Neural crest cell (in vitro differentiated cells): ENCODE measurements around the gene CDH23. TPM values are rescaled to one million over a fixed set of nuclear protein-coding genes. Genes with fewer than 3 reads are reported as not detected.

ENCODE experiments used
- DNase-seq: peaks from one replicate; pipeline ENCODE4 v3.0.0; 2021; ENCODE audit warnings: low read depth, mixed read lengths, low spot score
- H3K27ac Mint-ChIP-seq: one replicate; pipeline ENCODE4 v1.8.0; 2021; ENCODE audit warnings: mild to moderate bottlenecking, mixed read lengths; ENCODE audit not compliant: unreplicated experiment
- H3K27me3 Mint-ChIP-seq: 2 replicates; pipeline ENCODE4 v1.8.0; 2021; ENCODE audit warnings: low read depth, mild to moderate bottlenecking, mixed read lengths
- H3K36me3 Mint-ChIP-seq: 2 replicates; pipeline ENCODE4 v1.8.0; 2021; ENCODE audit warnings: low read depth, mild to moderate bottlenecking, mixed read lengths
- H3K4me1 Mint-ChIP-seq: 2 replicates; pipeline ENCODE4 v1.8.0; 2021; ENCODE audit warnings: mixed read lengths
- H3K4me3 Mint-ChIP-seq: one replicate; pipeline ENCODE4 v1.8.0; 2021; ENCODE audit warnings: mild to moderate bottlenecking, mixed read lengths
- H3K9me3 Mint-ChIP-seq: 2 replicates; pipeline ENCODE4 v1.8.0; 2021; ENCODE audit warnings: mixed read lengths
- CTCF ChIP-seq: fragments of 200-600 bp; sonication (generic); conservative IDR thresholded peaks from 2 replicates; pipeline ENCODE4 v1.5.0; 2021; ENCODE audit warnings: antibody characterized with exemption, mild to moderate bottlenecking
- total RNA-seq: library from RNA; stranded (reverse); gene quantifications from 2 replicates; pipeline ENCODE4 v1.2.1, GENCODE V29; 2021

The CDH23 gene
- total RNA-seq, 1 donor from 2014 or later: 2.6 TPM

DNA sequence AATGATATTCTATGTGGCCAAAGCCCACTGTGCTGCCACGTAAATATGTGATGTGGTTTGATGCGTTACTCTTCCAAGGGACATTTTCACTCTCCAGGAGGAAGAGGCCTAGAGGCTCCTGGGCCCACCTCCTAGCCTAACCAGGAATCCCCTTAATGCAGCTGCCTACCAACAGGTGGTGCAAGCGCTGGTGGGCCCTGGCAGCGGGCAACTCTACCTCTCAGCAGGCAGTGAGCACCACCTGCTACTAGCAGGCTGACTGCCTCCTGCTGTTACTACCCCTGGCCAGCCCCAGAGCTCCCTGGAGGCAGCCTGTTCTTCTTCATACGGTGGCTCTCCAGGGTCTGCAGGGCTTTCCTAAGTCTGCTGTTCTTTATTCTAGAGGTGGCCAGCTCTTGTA is 62.8 kb downstream of the CDH23 start:
- Mint-ChIP-seq H3K27ac (no peak overlapping the region), H3K9me3 (no peaks in the 10 kb centered on the region), H3K36me3 (no peaks in the 10 kb centered on the region), H3K4me3 (no peak overlapping the region), H3K27me3 (peaks cover 6% of the 10 kb centered on the region), H3K4me1 (no peaks in the 10 kb centered on the region)
- no peak for DNase-seq
- TF ChIP-seq CTCF: no peak

GRCh38 chr10:71460615-71461014 is 63.9 kb downstream of the CDH23 start:
- Mint-ChIP-seq H3K27me3 (peaks cover 6% of the 10 kb centered on the region), H3K4me1 (no peaks in the 10 kb centered on the region), H3K27ac (no peak overlapping the region), H3K9me3 (no peaks in the 10 kb centered on the region), H3K4me3 (no peak overlapping the region), H3K36me3 (no peaks in the 10 kb centered on the region)
- DNase-seq: no peak
- TF ChIP-seq CTCF: no peak

DNA sequence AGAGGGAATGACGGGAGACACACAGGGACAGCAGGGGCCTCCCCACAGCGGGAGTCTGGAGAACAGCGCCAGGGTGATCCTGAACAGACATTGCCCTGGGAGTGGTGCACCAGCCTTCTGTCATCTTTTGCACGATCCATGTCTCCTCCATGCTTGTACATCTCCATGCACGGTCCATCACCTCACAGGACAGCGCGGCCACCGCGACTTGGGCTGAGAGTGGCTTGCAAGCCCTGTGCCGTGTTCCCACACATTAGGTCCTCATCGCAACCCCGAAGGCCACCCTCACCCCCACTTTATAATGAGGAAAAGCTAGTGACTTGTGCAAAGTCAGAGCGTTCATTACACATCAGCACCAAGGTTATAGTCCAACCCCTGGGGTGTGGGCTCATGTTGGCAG is 64.7 kb downstream of the CDH23 start:
- no peak for TF ChIP-seq CTCF
- H3K27me3 Mint-ChIP-seq: peaks cover 2% of the 10 kb centered on the region
- DNase-seq: no peak
- no peak overlapping the region for H3K4me3 Mint-ChIP-seq
- no peaks in the 10 kb centered on the region for H3K9me3 Mint-ChIP-seq
- no peaks in the 10 kb centered on the region for H3K36me3 Mint-ChIP-seq
- H3K4me1 Mint-ChIP-seq: no peaks in the 10 kb centered on the region
- no peak overlapping the region for H3K27ac Mint-ChIP-seq

- Mint-ChIP-seq H3K4me1 (no peaks in the 10 kb centered on the region), H3K4me3 (no peak overlapping the region), H3K27me3 (no peaks in the 10 kb centered on the region), H3K9me3 (no peaks in the 10 kb centered on the region), H3K36me3 (no peaks in the 10 kb centered on the region), H3K27ac (no peak overlapping the region)
- DNase-seq: no peak
- TF ChIP-seq CTCF: no peak
Measured at GRCh38 chr10:71462062-71462935, 65.6 kb downstream of the CDH23 start.

- Mint-ChIP-seq H3K27me3 (no peaks in the 10 kb centered on the region), H3K4me3 (no peak overlapping the region), H3K36me3 (no peaks in the 10 kb centered on the region), H3K27ac (no peak overlapping the region), H3K4me1 (no peaks in the 10 kb centered on the region), H3K9me3 (no peaks in the 10 kb centered on the region)
- DNase-seq: no peak
- TF ChIP-seq CTCF: no peak
Measured at GRCh38 chr10:71463111-71463510, 66.4 kb downstream of the CDH23 start.
